HG03571 (cell line): ENCODE results near the gene NME4.
A peak's percentile ranks its signal among the peaks of the same experiment; 100 is the strongest.
"Not testable (repeated sequence)": the region's sequence is repeated elsewhere in the genome, so short reads cannot be mapped to it uniquely, and the experiment has no call there.

Experiments
- ATAC-seq: cut with Tn5 transposase; IDR thresholded peaks from one replicate; pipeline ENCODE4 v1.9.1; 2021; ENCODE audit not compliant: unreplicated experiment

The NME4 gene

GRCh38 chr16:396199-396598, 800 bp upstream of the NME4 start:
- no peak for ATAC-seq

GRCh38 chr16:396605-397004, 394 bp upstream of the NME4 start:
- no peak for ATAC-seq

- no peak for ATAC-seq
These were observed 835 bp downstream of the NME4 start for GRCh38 chr16:397736-398332.

GRCh38 chr16:398561-399339, 1.8 kb downstream of the NME4 start:
- no peak for ATAC-seq

- no peak for ATAC-seq
These were observed 2.5 kb downstream of the NME4 start for GRCh38 chr16:399340-400019.

GRCh38 chr16:400061-400591, 3.1 kb downstream of the NME4 start:
- ATAC-seq, result no peak

GRCh38 chr16:401468-402348, 4.7 kb downstream of the NME4 start, which contains the start of gene DECR2:
Gene DECR2 (plus strand): TSS chr16:401885. CDS start chr16:401964, 79 bp downstream.
- ATAC-seq, result peak; percentile 42

- ATAC-seq, result no peak
These were observed 8.0 kb downstream of the NME4 start for GRCh38 chr16:404971-405486.

GRCh38 chr16:405548-406506, 8.8 kb downstream of the NME4 start:
- no peak for ATAC-seq

GRCh38 chr16:407253-407652, 10.3 kb downstream of the NME4 start:
- no peak for ATAC-seq

GRCh38 chr16:410516-411178, 13.6 kb downstream of the NME4 start:
- no peak for ATAC-seq

- no peak for ATAC-seq
These were observed 14.7 kb downstream of the NME4 start for GRCh38 chr16:411576-412265.

- ATAC-seq, result no peak
These were observed 17.6 kb downstream of the NME4 start for GRCh38 chr16:414395-415169.

GRCh38 chr16:415170-415498, 18.1 kb downstream of the NME4 start:
- not testable (repeated sequence) for ATAC-seq

GRCh38 chr16:422179-422578, 25.2 kb downstream of the NME4 start:
- not testable (repeated sequence) for ATAC-seq

- no peak for ATAC-seq
These were observed 27.1 kb downstream of the NME4 start for GRCh38 chr16:424033-424622.

- ATAC-seq, result no peak
These were observed 27.7 kb downstream of the NME4 start for GRCh38 chr16:424623-425081.
